Suppressor macrophage (primary cell): ENCODE results near the gene CLEC2A.
"Not testable (repeated sequence)": the region's sequence is repeated elsewhere in the genome, so short reads cannot be mapped to it uniquely, and the experiment has no call there.

ENCODE experiments used
- DNase-seq, 4 experiments: peaks; one replicate each; pipeline ENCODE4 v3.0.0-alpha.2; 2020 to 2022
- total RNA-seq, 17 experiments: gene quantifications; one replicate each; lab custom pipeline; 2026; ENCODE audit warnings: mixed read lengths in 6 of 17, inconsistent platforms in 3 of 17; lab: John Stamatoyannopoulos, UW

Gene CLEC2A
- 0 to 0.99 (median 0) reads per million in 17 experiments for total RNA-seq

DNA sequence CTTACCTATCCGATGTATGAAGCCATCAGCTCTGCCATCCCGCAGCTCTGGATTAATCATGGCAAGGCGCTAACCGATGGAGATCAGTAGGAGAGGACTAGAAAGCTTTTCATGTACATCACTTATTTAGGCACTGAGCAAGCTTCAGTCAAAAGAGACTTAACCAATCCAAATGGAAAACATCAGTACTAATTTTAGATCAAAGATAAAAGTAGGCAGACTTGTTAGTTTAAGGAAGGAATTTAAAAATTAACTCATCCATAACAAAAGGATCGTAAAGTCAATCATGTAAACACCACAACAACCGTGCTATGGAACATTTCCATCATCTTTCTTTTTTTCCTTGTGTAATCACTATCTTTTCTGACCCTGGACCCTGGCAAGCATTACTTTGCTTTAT is at the start of gene CLEC2A:
CLEC2A (minus strand) TSS at position 101 of the 400 bp plus-strand sequence; CDS start at position 60, 41 bp downstream.
- no peak for DNase-seq

DNA sequence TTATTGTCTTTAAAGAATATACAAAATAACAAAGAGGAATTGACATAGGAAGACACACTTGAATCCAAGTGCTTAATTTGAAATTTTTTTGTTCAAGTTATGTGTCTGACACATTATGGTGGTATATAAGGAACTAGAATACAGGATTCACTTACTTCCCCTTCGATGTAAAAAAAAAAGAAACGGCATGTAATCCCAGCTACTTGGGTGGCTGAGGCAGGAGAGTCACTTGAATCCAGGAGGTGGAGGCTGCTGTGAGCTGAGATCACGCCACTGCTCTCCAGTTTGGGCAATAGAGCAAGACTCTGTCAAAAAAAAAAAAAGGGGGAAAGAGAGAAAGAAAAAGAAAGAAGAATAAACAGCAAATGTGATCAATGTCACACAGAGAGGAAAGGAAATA is 48.0 kb upstream of the CLEC2A start:
- peak in 3 of 4 experiments; percentile 55 to 71 (median 61) for DNase-seq

DNA sequence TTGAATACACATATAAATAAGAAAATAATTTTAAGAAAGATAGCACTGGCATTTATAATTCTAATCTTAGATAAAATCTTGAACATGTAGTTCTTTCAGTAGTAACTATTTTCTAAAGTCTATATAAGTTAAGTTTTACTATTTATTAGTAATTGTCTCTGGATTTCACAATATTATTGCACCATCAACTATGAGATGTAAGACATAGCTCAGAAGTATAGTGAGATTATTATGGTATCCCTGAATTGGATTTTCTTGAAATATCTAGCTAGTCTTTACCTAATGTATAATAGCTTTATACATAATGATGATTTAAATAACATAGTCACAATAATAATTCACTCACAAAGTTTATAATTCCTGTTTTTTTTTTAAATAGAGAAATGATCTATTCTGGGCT is 45.7 kb upstream of the CLEC2A start:
- DNase-seq = peak in 2 of 4 experiments; percentile 57 to 64

- not testable (repeated sequence) for DNase-seq
These were observed 44.5 kb upstream of the CLEC2A start for GRCh38 chr12:9976626-9977025.

DNA sequence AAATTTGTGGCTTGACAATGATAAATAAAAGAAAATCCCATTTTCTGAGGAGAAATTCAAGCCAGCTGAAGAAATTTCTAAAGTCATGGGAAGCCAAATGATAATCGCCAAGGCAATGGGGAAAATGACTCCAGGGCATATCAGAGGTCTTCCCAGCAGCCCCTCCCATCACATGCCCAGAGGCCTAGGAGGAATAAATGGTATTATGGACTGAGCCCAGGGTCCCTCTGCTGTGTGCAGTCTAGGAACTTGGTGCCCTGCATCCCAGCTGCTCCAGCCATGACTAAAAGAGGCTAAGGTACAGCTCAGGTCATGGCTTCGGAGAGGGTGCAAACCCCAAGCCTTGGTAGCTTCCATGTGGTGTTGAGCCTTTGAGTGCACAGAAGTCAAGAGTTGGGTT is 43.4 kb upstream of the CLEC2A start:
- no peak for DNase-seq

DNA sequence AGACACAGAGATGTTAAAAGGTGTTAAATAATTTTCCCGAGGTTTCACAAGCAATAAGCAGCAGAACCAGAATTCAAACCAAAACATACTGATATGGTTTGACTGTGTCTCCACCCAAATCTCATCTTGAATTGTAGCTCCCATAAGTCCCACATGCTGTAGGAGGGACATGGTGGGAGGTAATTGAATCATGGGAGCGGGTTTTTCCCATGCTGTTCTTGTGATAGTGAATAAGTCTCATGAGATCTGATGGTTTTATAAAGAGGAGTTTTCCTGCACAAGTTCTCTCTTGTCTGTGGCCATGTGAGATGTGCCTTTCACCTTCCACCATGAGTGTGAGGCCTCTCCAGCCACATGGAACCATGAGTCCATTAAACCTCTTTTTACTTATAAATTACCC is 42.6 kb upstream of the CLEC2A start:
- peak in 2 of 4 experiments; percentile 19 to 30 for DNase-seq

GRCh38 chr12:9973949-9974348 is 41.8 kb upstream of the CLEC2A start:
- DNase-seq = peak; percentile 27 to 67 (median 46)

DNA sequence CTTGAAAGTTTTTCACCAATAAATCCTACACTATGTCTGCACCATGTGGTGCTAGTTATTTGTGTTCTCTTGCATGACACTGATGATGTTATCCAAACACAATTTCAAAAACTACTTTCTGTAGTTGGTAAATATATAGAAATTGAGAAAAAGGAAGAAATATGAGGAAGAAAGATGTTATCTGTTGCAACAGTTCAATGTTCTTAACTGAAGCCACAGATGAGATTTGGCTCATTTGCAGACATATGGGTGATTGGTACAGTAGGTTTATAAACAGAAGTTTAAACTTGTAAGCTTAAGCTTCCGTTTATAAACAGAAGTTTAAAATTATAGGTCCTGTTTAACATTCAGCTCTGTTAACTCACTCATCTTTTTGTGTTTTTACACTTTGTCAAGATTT is 39.0 kb upstream of the CLEC2A start, which contains the start of gene CLEC12A:
CLEC12A (plus strand) TSS at position 229 of the 400 bp plus-strand sequence. CDS start 188 bp downstream, outside the sequence.
- peak; percentile 39 to 82 (median 68) for DNase-seq

DNA sequence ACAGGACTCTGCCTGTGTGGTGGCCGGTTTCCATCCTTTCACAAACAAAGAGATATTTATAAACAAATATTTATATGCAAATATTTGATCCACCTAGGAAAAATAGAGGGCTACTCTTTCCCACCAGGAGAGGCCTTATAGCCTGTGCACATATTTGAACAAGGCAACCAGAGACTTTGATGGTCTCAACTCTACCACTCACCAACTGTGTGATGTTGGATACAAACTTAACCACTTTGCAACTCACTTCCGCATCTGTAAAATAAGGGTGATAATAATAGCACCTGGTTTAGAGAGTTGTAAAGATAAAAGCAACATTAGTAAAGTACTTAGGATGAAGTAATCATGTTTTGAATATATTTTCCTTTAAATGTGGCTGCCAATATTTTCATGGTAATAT is 37.5 kb upstream of the CLEC2A start:
- no peak for DNase-seq

DNA sequence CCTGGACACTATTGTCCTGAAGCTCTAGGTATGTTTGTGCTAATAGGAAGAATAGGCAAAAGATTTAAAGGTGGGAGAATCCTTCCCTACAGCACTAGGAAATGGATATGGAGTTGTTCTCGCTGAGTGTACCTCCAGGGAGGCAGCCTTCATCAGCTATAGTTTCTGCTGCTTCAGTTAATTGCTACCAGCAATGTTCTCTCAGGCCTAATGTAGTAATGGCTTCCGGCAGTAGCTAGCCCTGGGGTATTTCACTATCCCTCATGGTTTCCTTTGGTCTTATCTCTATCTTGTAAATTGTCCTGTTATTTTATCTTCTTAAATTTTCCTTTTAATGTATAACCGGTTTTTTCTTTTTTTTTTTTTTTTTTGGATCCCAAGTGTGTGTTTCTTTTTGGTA is 29.7 kb upstream of the CLEC2A start:
- DNase-seq = no peak

- DNase-seq = no peak
These were observed 28.9 kb upstream of the CLEC2A start for GRCh38 chr12:9961106-9961505.

- peak in 2 of 4 experiments; percentile 29 to 55 for DNase-seq
These were observed 28.4 kb upstream of the CLEC2A start for GRCh38 chr12:9960590-9960989.

DNA sequence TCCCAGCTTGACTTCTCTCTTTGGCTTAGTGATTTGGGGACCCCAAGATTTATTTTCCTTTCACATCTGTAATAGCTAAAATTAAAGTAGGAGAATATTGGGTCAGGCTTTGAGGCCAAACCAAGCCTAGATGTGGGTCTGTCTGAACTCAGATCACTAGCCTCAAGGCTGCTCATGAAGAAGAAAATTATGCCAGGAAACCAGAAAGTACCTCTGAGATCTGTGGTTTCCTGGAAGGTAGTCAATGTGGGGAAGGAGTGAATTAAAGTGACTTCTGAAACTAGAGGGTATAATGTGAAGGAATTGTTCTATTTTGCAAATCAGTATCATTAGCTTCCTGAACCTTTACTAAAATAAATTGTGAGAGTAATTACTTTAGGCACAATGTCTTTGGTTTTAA is 25.7 kb upstream of the CLEC2A start:
- no peak for DNase-seq

DNA sequence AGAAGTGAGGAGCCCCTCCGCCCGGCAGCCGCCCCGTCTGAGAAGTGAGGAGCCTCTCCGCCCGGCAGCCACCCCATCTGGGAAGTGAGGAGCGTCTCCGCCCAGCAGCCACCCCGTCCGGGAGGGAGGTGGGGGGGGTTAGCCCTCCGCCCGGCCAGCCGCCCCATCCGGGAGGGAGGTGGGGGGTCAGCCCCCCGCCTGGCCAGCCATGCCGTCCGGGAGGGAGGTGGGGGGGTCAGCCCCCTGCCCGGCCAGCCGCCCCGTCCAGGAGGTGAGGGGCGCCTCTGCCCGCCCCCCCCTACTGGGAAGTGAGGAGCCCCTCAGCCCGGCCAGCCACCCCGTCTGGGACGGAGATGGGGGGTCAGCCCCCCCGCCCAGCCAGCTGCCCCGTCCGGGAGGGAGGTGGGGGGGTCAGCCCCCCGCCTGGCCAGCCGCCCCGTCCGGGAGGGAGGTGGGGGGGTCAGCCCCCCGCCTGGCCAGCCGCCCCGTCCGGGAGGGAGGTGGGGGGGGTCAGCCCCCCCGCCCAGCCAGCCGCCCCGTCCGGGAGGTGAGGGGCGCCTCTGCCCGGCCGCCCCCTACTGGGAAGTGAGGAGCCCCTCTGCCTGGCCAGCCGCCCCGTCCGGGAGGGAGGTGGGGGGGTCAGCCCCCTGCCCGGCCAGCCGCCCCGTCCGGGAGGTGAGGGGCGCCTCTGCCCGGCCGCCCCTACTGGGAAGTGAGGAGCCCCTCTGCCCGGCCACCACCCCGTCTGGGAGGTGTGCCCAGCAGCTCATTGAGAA is 21.0 kb upstream of the CLEC2A start:
- DNase-seq = not testable (repeated sequence)

DNA sequence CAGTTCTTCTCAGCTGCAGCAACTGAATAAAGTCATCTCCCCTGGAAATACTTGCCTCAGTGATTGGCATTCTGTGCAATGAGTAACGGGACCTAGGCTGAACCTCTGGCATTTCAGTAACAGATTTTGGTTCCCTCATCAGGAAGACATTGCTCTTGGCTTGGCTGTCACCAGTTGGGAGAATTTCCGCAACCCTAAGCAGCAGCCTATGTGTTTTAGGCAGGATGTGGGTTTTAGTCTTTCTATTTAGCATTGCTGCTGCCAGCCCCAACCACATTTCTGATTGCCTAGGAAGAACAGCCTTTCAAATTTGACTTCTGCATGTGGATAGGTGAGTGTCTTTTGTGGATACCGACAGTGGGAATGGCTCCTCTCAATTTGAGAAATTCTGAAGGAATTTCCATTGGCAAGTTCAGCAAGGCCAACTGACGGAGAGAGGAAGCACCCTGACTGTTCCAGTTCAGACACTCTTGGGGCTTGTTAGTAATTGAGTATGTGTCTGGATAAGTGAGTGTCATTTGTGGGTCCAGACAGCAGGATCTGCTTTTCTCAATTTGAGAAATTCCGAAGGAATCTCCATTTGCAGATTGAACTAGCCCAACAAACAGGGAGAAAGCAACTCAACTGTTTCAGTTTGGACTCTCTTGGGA is 19.0 kb upstream of the CLEC2A start:
- DNase-seq = peak; percentile 34 to 57 (median 44)

- peak in 2 of 4 experiments; percentile 73 to 74 for DNase-seq
These were observed 16.6 kb upstream of the CLEC2A start for GRCh38 chr12:9948606-9949296.

GRCh38 chr12:9947674-9948073 is 15.5 kb upstream of the CLEC2A start:
- DNase-seq = peak in 1 of 4 experiments; percentile 30

DNA sequence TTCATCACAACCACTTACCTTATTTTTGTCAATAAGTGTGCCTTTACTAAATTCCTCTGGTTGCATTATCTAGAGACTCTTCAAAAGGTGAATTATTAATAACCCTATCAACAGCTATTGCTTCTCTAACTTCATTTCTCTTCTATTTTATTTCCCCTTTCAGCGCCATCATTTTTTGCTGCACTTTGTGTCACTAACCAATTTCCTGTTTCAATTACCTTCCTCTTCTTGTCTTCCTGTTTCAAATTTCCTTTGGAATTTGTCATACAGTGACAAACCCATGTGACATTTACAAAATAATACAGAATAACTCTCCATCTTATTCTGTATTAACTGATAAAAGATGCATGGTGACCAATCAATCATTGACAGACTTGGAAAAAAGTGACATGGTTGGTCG is 12.2 kb upstream of the CLEC2A start:
- DNase-seq = peak in 3 of 4 experiments; percentile 11 to 71 (median 70)

DNA sequence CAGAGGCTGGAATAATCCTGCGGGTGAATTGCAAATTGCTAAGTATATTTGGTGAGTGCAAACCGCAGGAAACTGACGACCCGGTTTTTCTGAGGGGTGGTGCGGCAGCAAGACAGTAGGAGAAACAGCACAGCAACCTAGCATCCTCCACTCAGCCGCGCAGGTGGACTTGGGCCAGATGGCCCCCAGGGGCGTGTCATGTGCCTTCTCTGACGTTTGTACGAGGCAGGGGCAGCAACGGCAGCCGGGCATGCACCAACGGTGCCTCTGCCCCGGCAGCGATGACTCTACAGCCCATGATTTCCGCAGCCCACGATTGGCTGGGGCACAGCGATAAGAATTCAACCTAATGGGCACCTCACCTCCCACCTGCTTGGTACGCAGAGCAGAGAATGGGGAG is 11.1 kb upstream of the CLEC2A start:
- peak in 3 of 4 experiments; percentile 60 to 80 (median 67) for DNase-seq

DNA sequence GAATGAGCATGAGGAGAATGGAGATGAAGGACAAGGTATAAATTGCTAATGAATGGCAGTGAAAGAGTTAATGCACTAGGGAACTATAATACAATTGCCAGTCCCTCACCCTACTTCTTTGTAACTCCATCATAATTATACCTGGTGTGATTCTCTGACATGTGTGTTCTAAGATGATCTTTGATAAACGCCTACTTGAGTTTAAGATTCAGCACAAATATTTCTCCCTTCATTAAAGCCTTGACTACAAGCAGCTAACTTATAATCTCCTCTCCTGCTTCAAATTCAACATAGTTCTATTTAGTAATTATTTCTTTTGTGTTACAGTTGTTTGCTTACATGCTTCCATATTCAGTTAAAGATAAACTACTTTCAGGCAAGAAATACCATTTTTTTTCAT is 9.7 kb upstream of the CLEC2A start:
- no peak for DNase-seq

GRCh38 chr12:9940375-9940774 is 8.2 kb upstream of the CLEC2A start:
- peak; percentile 35 to 80 (median 56) for DNase-seq

- peak in 2 of 4 experiments; percentile 28 for DNase-seq
These were observed 4.4 kb upstream of the CLEC2A start for GRCh38 chr12:9936591-9936990.

- DNase-seq = no peak
These were observed 2.9 kb upstream of the CLEC2A start for GRCh38 chr12:9935026-9935425.
